ENCODE measurements around the gene ANKUB1.
A peak's percentile ranks its signal among the peaks of the same experiment; 100 is the strongest.

Gene ANKUB1

DNA sequence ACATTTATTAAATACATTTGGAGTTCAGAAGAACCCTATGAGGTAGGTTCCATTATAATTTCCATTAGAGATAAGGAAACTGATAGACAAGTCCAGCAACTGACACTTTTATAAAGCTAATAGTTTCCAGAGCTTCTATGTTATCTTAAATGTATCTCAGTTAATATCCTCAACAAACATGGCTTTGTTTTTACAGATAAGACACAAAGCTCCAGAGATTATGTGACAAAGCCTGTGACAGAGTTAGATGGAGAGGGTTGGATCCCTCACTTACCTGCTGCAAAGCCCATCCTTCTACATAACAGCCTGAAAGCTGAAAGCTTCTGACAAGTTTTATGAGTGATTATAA lies 39.6 kb downstream of the ANKUB1 start:
- Mint-ChIP-seq H3K27me3 (peaks cover 7% of the 10 kb centered on the region), H3K9me3 (no peaks in the 10 kb centered on the region), H3K4me1 (peaks cover 28% of the 10 kb centered on the region), H3K4me3 (peak overlapping the region; percentile 96 to 97), H3K27ac (peak overlapping the region; percentile 97)
- DNase-seq (no peak), ATAC-seq (no peak)

- H3K4me3 Mint-ChIP-seq, result peak within 1 kb of the TSS; percentile 96 to 97
- DNase-seq, result peak; percentile 83 to 91
- H3K4me1 Mint-ChIP-seq, result peaks cover 28% of the 10 kb centered on the region
- ATAC-seq, result peak; percentile 100
- no peaks in the 10 kb centered on the region for H3K9me3 Mint-ChIP-seq
- peaks cover 7% of the 10 kb centered on the region for H3K27me3 Mint-ChIP-seq
- H3K27ac Mint-ChIP-seq, result peak within 1 kb of the TSS; percentile 97
Observed at GRCh38 chr3:149752051-149752787, 40.1 kb downstream of the ANKUB1 start, which contains the start of gene COMMD2. Gene COMMD2 (minus strand): TSS chr3:149752489. CDS start chr3:149752444, 45 bp downstream.

- peaks cover 28% of the 10 kb centered on the region for H3K4me1 Mint-ChIP-seq
- ATAC-seq, result no peak
- no peaks in the 10 kb centered on the region for H3K9me3 Mint-ChIP-seq
- H3K27me3 Mint-ChIP-seq, result peaks cover 1% of the 10 kb centered on the region
- peak overlapping the region; percentile 66 to 97 for H3K27ac Mint-ChIP-seq
- H3K4me3 Mint-ChIP-seq, result peak overlapping the region; percentile 96 to 97
- no peak for DNase-seq
Observed at GRCh38 chr3:149751551-149751950, 40.8 kb downstream of the ANKUB1 start.

DNA sequence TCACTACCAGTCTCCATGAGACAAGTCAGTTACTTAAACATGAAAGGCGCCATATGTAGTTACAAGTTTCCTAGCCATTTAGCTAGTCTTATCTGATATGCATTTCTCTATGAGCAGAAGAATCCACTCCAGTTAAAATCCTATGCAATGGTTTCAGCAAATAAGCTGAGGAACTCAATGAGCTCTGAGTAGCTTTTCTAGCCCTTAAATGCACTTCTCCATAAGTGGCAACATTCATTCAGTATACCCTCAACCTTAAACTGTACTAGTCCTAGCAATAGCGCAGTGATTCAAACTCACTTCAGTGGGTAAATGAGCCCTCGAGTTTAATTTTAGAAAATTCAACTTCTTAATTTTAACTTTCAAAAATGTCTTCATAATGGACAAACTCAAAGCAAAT lies 47.7 kb downstream of the ANKUB1 start:
- Mint-ChIP-seq H3K27ac (no peak overlapping the region), H3K4me3 (no peak overlapping the region), H3K27me3 (no peaks in the 10 kb centered on the region), H3K4me1 (peaks cover 4% of the 10 kb centered on the region), H3K9me3 (no peaks in the 10 kb centered on the region)
- DNase-seq (no peak), ATAC-seq (no peak)

- Mint-ChIP-seq H3K27ac (no peak overlapping the region), H3K9me3 (no peaks in the 10 kb centered on the region), H3K4me3 (no peak overlapping the region), H3K27me3 (no peaks in the 10 kb centered on the region), H3K4me1 (no peaks in the 10 kb centered on the region)
- DNase-seq, result no peak
- ATAC-seq, result no peak
Observed at GRCh38 chr3:149744151-149744550, 48.2 kb downstream of the ANKUB1 start.

GRCh38 chr3:149739396-149739795 lies 53.0 kb downstream of the ANKUB1 start:
- no peak overlapping the region for H3K4me3 Mint-ChIP-seq
- H3K27ac Mint-ChIP-seq, result no peak overlapping the region
- ATAC-seq, result no peak
- H3K4me1 Mint-ChIP-seq, result no peaks in the 10 kb centered on the region
- no peaks in the 10 kb centered on the region for H3K9me3 Mint-ChIP-seq
- DNase-seq, result no peak
- H3K27me3 Mint-ChIP-seq, result no peaks in the 10 kb centered on the region

DNA sequence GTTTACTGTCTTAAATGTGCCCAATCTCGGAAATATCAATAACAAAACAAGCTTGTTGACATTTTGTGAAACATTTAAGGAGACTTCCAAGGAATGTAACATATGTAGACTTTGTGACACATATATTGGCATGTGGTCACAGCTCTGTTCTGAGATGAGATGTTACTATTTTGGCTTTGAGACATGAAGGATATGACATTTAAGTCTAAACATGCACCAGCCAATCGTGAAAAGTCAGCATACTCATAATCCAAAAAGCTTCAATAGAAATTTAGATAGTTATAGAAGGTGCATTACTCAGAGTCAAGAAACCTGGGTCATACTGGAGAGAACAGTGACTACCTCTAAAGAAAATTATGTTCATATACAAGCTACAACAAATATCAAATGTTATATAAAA lies 53.5 kb downstream of the ANKUB1 start:
- no peak overlapping the region for H3K4me3 Mint-ChIP-seq
- no peak overlapping the region for H3K27ac Mint-ChIP-seq
- no peak for ATAC-seq

GRCh38 chr3:149736953-149737205 lies 55.5 kb downstream of the ANKUB1 start:
- Mint-ChIP-seq H3K4me1 (no peaks in the 10 kb centered on the region), H3K4me3 (no peak overlapping the region), H3K27me3 (no peaks in the 10 kb centered on the region), H3K9me3 (no peaks in the 10 kb centered on the region), H3K27ac (no peak overlapping the region)
- ATAC-seq (no peak), DNase-seq (no peak)

More for the DNA sequence above, 53.5 kb downstream of the ANKUB1 start:
- no peaks in the 10 kb centered on the region for H3K4me1 Mint-ChIP-seq
- no peaks in the 10 kb centered on the region for H3K9me3 Mint-ChIP-seq
- no peaks in the 10 kb centered on the region for H3K27me3 Mint-ChIP-seq
- DNase-seq, result no peak

DNA sequence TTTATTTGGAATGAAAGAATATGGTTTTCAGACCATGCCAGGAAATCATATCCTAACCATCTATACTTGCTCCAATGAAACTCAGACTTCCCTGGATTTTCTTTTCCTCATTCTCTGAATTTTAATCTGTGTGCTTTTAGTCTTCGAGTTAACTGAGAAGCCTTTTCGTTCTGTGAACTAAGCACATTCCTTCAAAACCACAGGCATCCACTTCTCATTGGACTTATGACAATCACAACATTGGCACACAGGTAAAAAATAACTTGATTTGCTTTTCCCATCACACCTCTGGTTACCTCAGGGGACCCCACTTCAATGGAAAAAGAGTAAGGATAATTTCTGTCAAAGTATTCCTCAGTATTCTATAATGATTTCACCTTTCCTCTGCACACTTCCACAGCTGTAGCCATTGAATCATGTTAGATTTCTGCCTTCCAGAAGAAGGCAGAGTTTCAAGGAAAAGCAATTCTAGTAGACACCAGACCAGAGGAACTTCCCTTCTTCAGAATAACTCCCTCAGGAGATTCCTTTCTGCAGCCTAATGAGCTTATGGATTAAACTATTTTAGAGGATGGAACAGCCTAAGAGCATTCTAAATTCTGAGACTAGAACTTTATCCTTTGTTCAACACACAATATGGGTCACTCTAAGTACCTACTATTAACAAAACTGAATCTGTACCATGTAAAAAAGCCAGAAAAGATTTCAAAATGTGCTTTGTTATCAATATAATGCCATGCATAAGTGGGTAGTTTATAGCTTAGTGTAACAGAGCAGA lies 56.0 kb downstream of the ANKUB1 start:
- ATAC-seq, result no peak
- no peaks in the 10 kb centered on the region for H3K27me3 Mint-ChIP-seq
- H3K27ac Mint-ChIP-seq, result no peak overlapping the region
- no peak overlapping the region for H3K4me3 Mint-ChIP-seq
- no peaks in the 10 kb centered on the region for H3K4me1 Mint-ChIP-seq
- H3K9me3 Mint-ChIP-seq, result no peaks in the 10 kb centered on the region
- DNase-seq, result no peak

DNA sequence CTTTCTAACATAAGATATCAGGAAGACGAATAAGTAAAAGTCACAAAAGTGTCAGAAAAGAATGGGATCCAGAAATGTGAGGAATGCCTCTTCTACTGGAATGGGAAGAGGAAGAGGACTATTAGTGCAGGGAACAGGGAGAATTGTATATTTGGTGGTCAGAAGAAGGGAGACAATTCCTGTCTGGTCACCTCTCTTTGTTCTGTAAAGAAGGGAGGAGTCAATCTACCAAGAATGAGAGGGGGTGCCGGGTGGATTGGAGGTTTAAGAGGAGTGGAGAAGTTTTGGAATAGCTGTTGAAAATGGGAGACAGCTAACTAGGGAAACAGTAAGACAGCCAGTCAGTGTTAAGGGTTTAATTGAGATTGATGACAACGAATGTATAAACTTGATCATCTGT lies 60.1 kb downstream of the ANKUB1 start:
- DNase-seq (no peak), ATAC-seq (no peak)
- Mint-ChIP-seq H3K4me1 (no peaks in the 10 kb centered on the region), H3K4me3 (no peak overlapping the region), H3K27me3 (no peaks in the 10 kb centered on the region), H3K9me3 (no peaks in the 10 kb centered on the region), H3K27ac (no peak overlapping the region)

GRCh38 chr3:149727656-149728055 lies 64.7 kb downstream of the ANKUB1 start:
- H3K4me3 Mint-ChIP-seq, result no peak overlapping the region
- peaks cover 1 to 3% of the 10 kb centered on the region in 2 donors for H3K9me3 Mint-ChIP-seq
- no peak overlapping the region for H3K27ac Mint-ChIP-seq
- no peaks in the 10 kb centered on the region for H3K4me1 Mint-ChIP-seq
- ATAC-seq (no peak), DNase-seq (no peak)
- no peaks in the 10 kb centered on the region for H3K27me3 Mint-ChIP-seq

DNA sequence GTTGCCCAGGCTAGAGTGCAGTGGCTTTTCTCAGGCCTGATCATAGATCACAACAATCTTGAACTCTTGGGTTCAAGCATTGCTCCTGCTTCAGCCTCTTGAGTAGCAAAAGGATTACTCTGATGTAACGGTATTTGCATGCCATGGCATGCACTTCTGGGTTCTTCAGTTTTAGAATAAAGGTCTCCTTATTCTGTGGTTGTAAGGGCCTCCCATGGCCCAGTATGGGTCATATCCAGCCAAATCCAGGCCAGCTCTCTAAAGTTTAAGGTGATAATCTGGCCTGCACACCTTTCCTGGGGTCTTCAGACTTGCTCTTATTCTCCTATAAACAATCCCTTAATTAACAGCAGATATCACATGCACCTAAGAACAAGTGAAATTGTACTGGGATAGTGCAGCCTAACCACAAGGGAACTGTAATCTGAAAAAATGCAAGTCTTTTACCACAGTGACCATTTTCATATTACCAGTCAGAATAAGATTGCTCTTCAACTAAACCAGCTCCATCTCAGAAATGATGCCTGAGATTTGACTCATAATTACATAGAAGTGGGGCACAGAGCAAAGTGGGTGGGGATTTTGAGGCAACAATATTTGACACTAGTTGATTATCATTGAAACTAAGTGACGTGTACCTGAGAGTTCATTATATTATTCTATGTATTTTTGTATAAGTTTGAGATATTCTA lies 65.5 kb downstream of the ANKUB1 start:
- Mint-ChIP-seq H3K4me3 (no peak overlapping the region), H3K27ac (no peak overlapping the region), H3K9me3 (peaks cover 7 to 9% of the 10 kb centered on the region in 2 donors), H3K4me1 (no peaks in the 10 kb centered on the region), H3K27me3 (no peaks in the 10 kb centered on the region)
- no peak for DNase-seq
- peak; percentile 96 for ATAC-seq

GRCh38 chr3:149723781-149724180 lies 68.6 kb downstream of the ANKUB1 start:
- Mint-ChIP-seq H3K27me3 (no peaks in the 10 kb centered on the region), H3K4me1 (no peaks in the 10 kb centered on the region), H3K4me3 (no peak overlapping the region), H3K27ac (no peak overlapping the region), H3K9me3 (peaks cover 17 to 18% of the 10 kb centered on the region in 2 donors)
- ATAC-seq, result no peak
- DNase-seq, result no peak

DNA sequence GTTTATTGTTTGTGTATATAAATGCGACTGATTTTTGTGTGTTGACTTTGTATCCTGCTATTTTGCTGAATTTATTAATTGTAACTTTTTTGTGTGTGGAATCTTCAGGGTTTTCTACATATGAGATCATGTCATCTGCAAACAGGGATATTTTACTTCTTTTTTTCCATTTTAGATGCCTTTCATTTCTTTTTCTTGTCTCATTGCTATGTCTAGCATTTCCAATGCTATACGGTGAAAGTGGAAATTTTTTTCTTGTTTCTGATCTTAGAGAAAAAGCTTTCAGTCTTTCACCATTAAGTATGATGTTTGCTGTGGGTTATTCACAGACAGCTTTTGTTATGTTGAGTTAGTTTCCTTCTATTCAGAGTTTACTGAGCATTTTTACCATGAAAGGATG lies 71.4 kb downstream of the ANKUB1 start:
- Mint-ChIP-seq H3K27me3 (no peaks in the 10 kb centered on the region), H3K9me3 (peaks cover 17 to 18% of the 10 kb centered on the region in 2 donors), H3K4me3 (no peak overlapping the region), H3K27ac (no peak overlapping the region), H3K4me1 (no peaks in the 10 kb centered on the region)
- ATAC-seq (no peak), DNase-seq (no peak)

- H3K27me3 Mint-ChIP-seq, result no peaks in the 10 kb centered on the region
- H3K27ac Mint-ChIP-seq, result no peak overlapping the region
- peaks cover 13 to 15% of the 10 kb centered on the region in 2 donors for H3K9me3 Mint-ChIP-seq
- no peaks in the 10 kb centered on the region for H3K4me1 Mint-ChIP-seq
- no peak for ATAC-seq
- no peak overlapping the region for H3K4me3 Mint-ChIP-seq
- no peak for DNase-seq
Observed at GRCh38 chr3:149717391-149718056, 74.8 kb downstream of the ANKUB1 start.

DNA sequence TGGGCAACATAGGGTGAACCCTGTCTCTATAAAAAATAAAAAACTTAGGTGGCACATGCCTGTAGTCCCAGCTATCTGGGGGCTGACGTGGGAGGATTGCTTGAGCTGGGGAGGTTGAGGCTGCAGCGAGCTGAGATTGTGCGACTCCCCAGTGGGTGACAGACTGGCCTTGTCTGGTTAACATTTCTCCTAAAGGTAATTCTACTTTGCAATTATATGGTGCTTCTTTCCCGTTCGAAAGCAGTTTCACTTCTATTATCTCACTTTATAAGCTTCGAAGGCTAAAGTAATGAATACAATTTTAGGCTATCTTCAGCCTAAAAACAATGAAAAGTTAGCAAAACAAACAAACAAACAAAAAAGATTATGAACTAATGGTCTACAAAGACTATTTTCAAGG lies 75.4 kb downstream of the ANKUB1 start:
- DNase-seq (no peak), ATAC-seq (no peak)
- Mint-ChIP-seq H3K27me3 (no peaks in the 10 kb centered on the region), H3K27ac (no peak overlapping the region), H3K4me3 (no peak overlapping the region), H3K9me3 (peaks cover 10% of the 10 kb centered on the region in 2 donors), H3K4me1 (no peaks in the 10 kb centered on the region)

All from stimulated activated naive CD8-positive, alpha-beta T cell treated with anti-CD3 and anti-CD28 coated beads, Interleukin-15, amount 100 ng/mL, for 72 hours (primary cell).